Left lobe of liver (tissue), 2 donors: ENCODE data around the gene MAP2. TPM values are rescaled to one million over a fixed set of nuclear protein-coding genes. Genes with fewer than 3 reads are reported as not detected.
"Not testable (repeated sequence)": the region's sequence is repeated elsewhere in the genome, so short reads cannot be mapped to it uniquely, and the experiment has no call there.

Experiments
- ATAC-seq: fragments of 200-7000 bp; cut with Tn5 transposase; one replicate; pipeline ENCODE4 v1.9.1; 2020; ENCODE audit warnings: mild to moderate bottlenecking, moderate library complexity
- DNase-seq: peaks from one replicate; pipeline ENCODE4 v3.0.0-alpha.2; 2020; ENCODE audit warnings: low spot score
- total RNA-seq: library from RNA; stranded (reverse); gene quantifications from one replicate; pipeline ENCODE4 v1.2.1, GENCODE V29; 2021
- donor health status: DM: no; HTN: no; CAD: no; lungs with moderate emphysema.
- donor health status: DM: no; HTN: yes; CAD: no.

The MAP2 gene
- total RNA-seq, 1 donor from 2014 or later = 2.3 TPM

GRCh38 chr2:209579230-209579749 lies 155.4 kb downstream of the MAP2 start:
- DNase-seq = no peak
- no peak for ATAC-seq

- no peak for ATAC-seq
- DNase-seq = no peak
Measured at GRCh38 chr2:209581040-209581439, 157.2 kb downstream of the MAP2 start.

- ATAC-seq (no peak), DNase-seq (no peak)
Measured at GRCh38 chr2:209582281-209582680, 158.4 kb downstream of the MAP2 start.

- DNase-seq = no peak
- ATAC-seq = no peak
Measured at GRCh38 chr2:209584472-209584871, 160.6 kb downstream of the MAP2 start.

- DNase-seq (no peak), ATAC-seq (no peak)
Measured at GRCh38 chr2:209584915-209585314, 161.1 kb downstream of the MAP2 start.

GRCh38 chr2:209591021-209591420 lies 167.2 kb downstream of the MAP2 start:
- no peak for ATAC-seq

GRCh38 chr2:209592106-209592505 lies 168.3 kb downstream of the MAP2 start:
- ATAC-seq (no peak), DNase-seq (no peak)

More at GRCh38 chr2:209591021-209591420, 167.2 kb downstream of the MAP2 start:
- no peak for DNase-seq

- ATAC-seq (no peak), DNase-seq (no peak)
Measured at GRCh38 chr2:209593930-209594329, 170.1 kb downstream of the MAP2 start.

GRCh38 chr2:209596262-209596661 lies 172.4 kb downstream of the MAP2 start:
- no peak for DNase-seq

GRCh38 chr2:209598227-209598626 lies 174.4 kb downstream of the MAP2 start:
- ATAC-seq = not testable (repeated sequence)

More at GRCh38 chr2:209596262-209596661, 172.4 kb downstream of the MAP2 start:
- no peak for ATAC-seq

GRCh38 chr2:209600341-209601171 lies 176.7 kb downstream of the MAP2 start:
- ATAC-seq = no peak
- DNase-seq = no peak

More at GRCh38 chr2:209598227-209598626, 174.4 kb downstream of the MAP2 start:
- DNase-seq = not testable (repeated sequence)

GRCh38 chr2:209601497-209601896 lies 177.7 kb downstream of the MAP2 start:
- no peak for DNase-seq
- no peak for ATAC-seq

- no peak for ATAC-seq
Measured at GRCh38 chr2:209602259-209602658, 178.4 kb downstream of the MAP2 start.

GRCh38 chr2:209609531-209609930 lies 185.7 kb downstream of the MAP2 start:
- ATAC-seq = no peak
- DNase-seq = no peak

More at GRCh38 chr2:209602259-209602658, 178.4 kb downstream of the MAP2 start:
- no peak for DNase-seq

- ATAC-seq (no peak), DNase-seq (no peak)
Measured at GRCh38 chr2:209610631-209611030, 186.8 kb downstream of the MAP2 start.

- DNase-seq = no peak
- no peak for ATAC-seq
Measured at GRCh38 chr2:209613649-209614305, 189.9 kb downstream of the MAP2 start.

- no peak for DNase-seq
- no peak for ATAC-seq
Measured at GRCh38 chr2:209614690-209615369, 191.0 kb downstream of the MAP2 start.

- ATAC-seq (no peak), DNase-seq (no peak)
Measured at GRCh38 chr2:209619782-209620181, 195.9 kb downstream of the MAP2 start.

- no peak for DNase-seq
Measured at GRCh38 chr2:209624192-209624938, 200.5 kb downstream of the MAP2 start.

GRCh38 chr2:209629597-209629996 lies 205.8 kb downstream of the MAP2 start:
- ATAC-seq (no peak), DNase-seq (no peak)

More at GRCh38 chr2:209624192-209624938, 200.5 kb downstream of the MAP2 start:
- ATAC-seq = peak; percentile 59
